ENCODE data around the gene BRAT1. TPM values are rescaled to one million over a fixed set of nuclear protein-coding genes. Genes with fewer than 3 reads are reported as not detected.

BRAT1 gene
- total RNA-seq, 1 donor from 2014 or later, result 30.5 TPM

DNA sequence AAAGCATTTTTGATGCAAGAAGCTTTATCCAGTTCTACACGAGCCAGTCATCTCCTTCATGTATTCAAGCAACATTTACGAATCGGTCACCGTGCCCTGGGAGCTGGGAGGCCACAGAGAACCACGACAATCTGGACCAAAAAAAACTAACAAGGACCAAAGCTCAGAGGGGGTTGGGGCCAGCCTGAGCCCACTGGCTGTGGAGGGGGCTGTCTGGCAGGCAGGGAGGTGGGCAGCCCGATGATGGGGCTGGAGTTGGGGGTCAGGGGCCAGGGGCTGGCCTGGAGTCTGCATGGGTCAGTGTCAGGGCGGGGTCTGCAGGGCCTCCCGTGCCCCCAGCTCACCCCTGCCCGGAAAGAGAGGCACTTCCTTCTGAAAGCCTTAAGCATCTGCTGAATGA lies 66.6 kb downstream of the BRAT1 start:
- no peak overlapping the region for H3K27ac Mint-ChIP-seq (ENCODE audit: unreplicated experiment)

DNA sequence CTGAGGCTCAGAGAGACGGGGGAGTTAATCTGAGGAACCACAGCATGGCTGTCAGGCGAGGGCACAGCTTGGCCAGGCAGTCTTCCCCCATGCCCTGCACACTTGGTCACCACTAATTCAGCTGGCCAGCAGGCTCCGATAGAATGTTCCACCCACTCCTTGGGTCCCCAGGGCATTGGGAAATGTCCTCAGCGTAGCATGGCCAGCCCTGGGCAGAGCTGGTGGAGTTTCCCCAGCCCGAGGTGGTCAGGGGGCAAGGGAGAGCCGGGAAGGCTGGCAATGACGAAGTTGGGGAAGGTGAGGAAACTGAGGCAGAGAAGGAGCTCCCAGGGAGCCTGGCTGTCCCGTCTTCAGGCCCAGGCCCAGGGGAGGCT lies 67.1 kb downstream of the BRAT1 start:
- peaks cover 11% of the 10 kb centered on the region for H3K27me3 Mint-ChIP-seq (ENCODE audit: unreplicated experiment)

More for the DNA sequence above, 66.6 kb downstream of the BRAT1 start:
- H3K9me3 Mint-ChIP-seq (ENCODE audit: unreplicated experiment), result peaks cover 3% of the 10 kb centered on the region
- no peak overlapping the region for H3K4me3 Mint-ChIP-seq (ENCODE audit: unreplicated experiment)
- DNase-seq, result peak; percentile 12
- H3K4me1 Mint-ChIP-seq (ENCODE audit: low read depth, unreplicated experiment), result peaks cover 6% of the 10 kb centered on the region
- H3K27me3 Mint-ChIP-seq (ENCODE audit: unreplicated experiment), result peaks cover 11% of the 10 kb centered on the region
- H3K36me3 Mint-ChIP-seq (ENCODE audit: unreplicated experiment), result peaks cover 7% of the 10 kb centered on the region
- TF ChIP-seq, protein P1, sequence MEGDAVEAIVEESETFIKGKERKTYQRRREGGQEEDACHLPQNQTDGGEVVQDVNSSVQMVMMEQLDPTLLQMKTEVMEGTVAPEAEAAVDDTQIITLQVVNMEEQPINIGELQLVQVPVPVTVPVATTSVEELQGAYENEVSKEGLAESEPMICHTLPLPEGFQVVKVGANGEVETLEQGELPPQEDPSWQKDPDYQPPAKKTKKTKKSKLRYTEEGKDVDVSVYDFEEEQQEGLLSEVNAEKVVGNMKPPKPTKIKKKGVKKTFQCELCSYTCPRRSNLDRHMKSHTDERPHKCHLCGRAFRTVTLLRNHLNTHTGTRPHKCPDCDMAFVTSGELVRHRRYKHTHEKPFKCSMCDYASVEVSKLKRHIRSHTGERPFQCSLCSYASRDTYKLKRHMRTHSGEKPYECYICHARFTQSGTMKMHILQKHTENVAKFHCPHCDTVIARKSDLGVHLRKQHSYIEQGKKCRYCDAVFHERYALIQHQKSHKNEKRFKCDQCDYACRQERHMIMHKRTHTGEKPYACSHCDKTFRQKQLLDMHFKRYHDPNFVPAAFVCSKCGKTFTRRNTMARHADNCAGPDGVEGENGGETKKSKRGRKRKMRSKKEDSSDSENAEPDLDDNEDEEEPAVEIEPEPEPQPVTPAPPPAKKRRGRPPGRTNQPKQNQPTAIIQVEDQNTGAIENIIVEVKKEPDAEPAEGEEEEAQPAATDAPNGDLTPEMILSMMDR (IDR thresholded peaks at IDR 0.05; ENCODE audit: partially characterized antibody, unreplicated experiment), result no peak

More for the DNA sequence above, 67.1 kb downstream of the BRAT1 start:
- DNase-seq, result peak; percentile 12
- H3K4me3 Mint-ChIP-seq (ENCODE audit: unreplicated experiment), result no peak overlapping the region
- no peak overlapping the region for H3K27ac Mint-ChIP-seq (ENCODE audit: unreplicated experiment)
- peaks cover 6% of the 10 kb centered on the region for H3K4me1 Mint-ChIP-seq (ENCODE audit: low read depth, unreplicated experiment)
- TF ChIP-seq, protein P1 (IDR thresholded peaks at IDR 0.05; ENCODE audit: partially characterized antibody, unreplicated experiment), result no peak
- peaks cover 7% of the 10 kb centered on the region for H3K36me3 Mint-ChIP-seq (ENCODE audit: unreplicated experiment)
- peaks cover 3% of the 10 kb centered on the region for H3K9me3 Mint-ChIP-seq (ENCODE audit: unreplicated experiment)

Small RNA genes within 50 kb of the gene (microRNA-seq; reads per million reads assigned to microRNA genes)
- gene MIR4648 (ENCODE audit: unreplicated experiment), result 9.2 reads per million, percentile 46 among the genes with 10 or more reads in this experiment

Other genes with a start within 250 kb of the BRAT1 start
- gene SNX8, start 241.1 kb downstream of the BRAT1 start, total RNA-seq (ENCODE audit: unreplicated experiment), result 22.2 TPM
- 136 TPM for gene EIF3B, start 200.7 kb downstream of the BRAT1 start, total RNA-seq (ENCODE audit: unreplicated experiment)
- 27.3 TPM for gene CHST12, start 151.9 kb downstream of the BRAT1 start, total RNA-seq (ENCODE audit: unreplicated experiment)
- not detected for gene GRIFIN, start 79.1 kb downstream of the BRAT1 start, total RNA-seq (ENCODE audit: unreplicated experiment)
- gene LFNG, start 35.8 kb downstream of the BRAT1 start, total RNA-seq (ENCODE audit: unreplicated experiment), result 75.5 TPM
- gene IQCE, start 3.5 kb upstream of the BRAT1 start, total RNA-seq (ENCODE audit: unreplicated experiment), result 12.0 TPM
- gene TTYH3, start 76.5 kb upstream of the BRAT1 start, total RNA-seq (ENCODE audit: unreplicated experiment), result 324 TPM
- 0.15 TPM for gene AMZ1, start 132.7 kb upstream of the BRAT1 start, total RNA-seq (ENCODE audit: unreplicated experiment)